SK-N-SH (cell line): ENCODE data around the gene CLEC9A. TPM values are rescaled to one million over a fixed set of nuclear protein-coding genes. Genes with fewer than 3 reads are reported as not detected.

Experiments used
- CTCF ChIA-PET: fragments of 300-600, 350-600 bp; formaldehyde crosslinking; extraction: SDS; loops from one replicate; lab custom pipeline; 2021; lab: Yijun Ruan, JAX
- POLR2A ChIA-PET: fragments of 350-600 bp; sonication (Branson Sonifier 250); formaldehyde crosslinking; extraction: SDS; loops from one replicate; lab custom pipeline; 2020; ENCODE audit warnings: antibody characterized with exemption, inconsistent platforms; lab: Yijun Ruan, JAX
- DNase-seq: peaks from one replicate; pipeline ENCODE4 v3.0.0; 2012
- H2AFZ ChIP-seq: fragments of 200-600 bp; sonication (generic); 2 replicates; pipeline ENCODE4 v1.8.1; 2016; ENCODE audit warnings: antibody characterized with exemption, mild to moderate bottlenecking, low read depth
- H3F3A ChIP-seq: fragments of 200-600 bp; sonication (generic); replicated peaks from 2 replicates; pipeline ENCODE3; 2016; ENCODE audit warnings: antibody characterized with exemption, mild to moderate bottlenecking; ENCODE audit not compliant: insufficient read depth
- H3K27ac ChIP-seq, 2 experiments: fragments of 200-500 bp in 1 of 2; fragments of 200-600 bp in 1 of 2; sonication (Bioruptor generic) in 1 of 2; sonication (generic), shearing (Covaris generic) in 1 of 2; 2 replicates each; pipeline versions ENCODE4 v1.5.1 to v1.6.1; 2014 to 2016; ENCODE audit warnings: low read depth in 2 of 2, inconsistent platforms in 1 of 2, low read length in 1 of 2, mild to moderate bottlenecking in 1 of 2, mixed read lengths in 1 of 2
- H3K27me3 ChIP-seq: fragments of 200-600 bp; sonication (generic), shearing (Covaris generic); 2 replicates; pipeline ENCODE4 v1.6.1; 2016; ENCODE audit warnings: mixed run types; ENCODE audit not compliant: insufficient read depth
- H3K36me3 ChIP-seq, 2 experiments: fragments of 200-500 bp in 1 of 2; fragments of 200-600 bp in 1 of 2; sonication (Bioruptor generic) in 1 of 2; sonication (generic) in 1 of 2; replicated peaks in 1 of 2; 2 replicates each; pipeline versions ENCODE3 to v1.5.1; 2014 to 2016; ENCODE audit warnings: low read length in 1 of 2, mild to moderate bottlenecking in 1 of 2; ENCODE audit not compliant: insufficient read depth in 2 of 2, control insufficient read depth in 1 of 2
- H3K4me1 ChIP-seq, 2 experiments: fragments of 200-500 bp in 1 of 2; fragments of 200-600 bp in 1 of 2; sonication (Bioruptor generic) in 1 of 2; sonication (generic), shearing (Covaris generic) in 1 of 2; 2 replicates each; pipeline versions ENCODE4 v1.5.1 to v1.6.1; 2014 to 2016; ENCODE audit warnings: low read depth in 1 of 2, low read length in 1 of 2, mixed run types in 1 of 2; ENCODE audit not compliant: insufficient read depth in 2 of 2, control insufficient read depth in 1 of 2
- H3K4me2 ChIP-seq: fragments of 200-600 bp; sonication (generic), shearing (Covaris generic); 2 replicates; pipeline ENCODE4 v1.6.1; 2017; ENCODE audit warnings: mixed run types
- H3K4me3 ChIP-seq, 2 experiments: fragments of 200-500 bp in 1 of 2; fragments of 200-600 bp in 1 of 2; sonication (Bioruptor generic) in 1 of 2; sonication (generic), shearing (Covaris generic) in 1 of 2; 2 replicates each; pipeline versions ENCODE4 v1.5.1 to v1.8.1; 2014 to 2016; ENCODE audit warnings: low read depth in 2 of 2, inconsistent platforms in 1 of 2, low read length in 1 of 2, mild to moderate bottlenecking in 1 of 2, mixed read lengths in 1 of 2, moderate library complexity in 1 of 2
- H3K79me2 ChIP-seq: fragments of 200-600 bp; sonication (generic); 2 replicates; pipeline ENCODE4 v1.8.1; 2017; ENCODE audit warnings: mild to moderate bottlenecking; ENCODE audit not compliant: insufficient read depth
- H3K9ac ChIP-seq: fragments of 200-600 bp; sonication (generic); 2 replicates; pipeline ENCODE4 v1.6.1; 2017; ENCODE audit warnings: mixed run types
- H3K9me2 ChIP-seq: fragments of 200-600 bp; sonication (generic); 2 replicates; pipeline ENCODE4 v1.6.1; 2017; ENCODE audit warnings: mixed run types
- H3K9me3 ChIP-seq: fragments of 200-600 bp; sonication (generic); 2 replicates; pipeline ENCODE4 v1.6.1; 2017; ENCODE audit warnings: mixed run types, mild to moderate bottlenecking, moderate library complexity
- H4K20me1 ChIP-seq: fragments of 200-600 bp; sonication (generic); 2 replicates; pipeline ENCODE4 v1.6.1; 2017; ENCODE audit warnings: mild to moderate bottlenecking, mixed run types; ENCODE audit not compliant: insufficient read depth
- ELF1 ChIP-seq: IDR thresholded peaks from 2 replicates; pipeline ENCODE4 v1.4.0; 2012
- FOSL2 ChIP-seq: IDR thresholded peaks from 2 replicates; pipeline ENCODE4 v1.4.0; 2012; ENCODE audit warnings: low read depth, mild to moderate bottlenecking, moderate library complexity, borderline replicate concordance
- MEF2A ChIP-seq: IDR thresholded peaks from 2 replicates; pipeline ENCODE4 v1.4.0; 2012; ENCODE audit warnings: low read depth, borderline replicate concordance
- MXI1 ChIP-seq: IDR thresholded peaks from 2 replicates; pipeline ENCODE4 v1.6.1; 2012; ENCODE audit warnings: mild to moderate bottlenecking, low read depth, low read length, improper control_type of control experiment
- NFIC ChIP-seq: IDR thresholded peaks from 2 replicates; pipeline ENCODE4 v1.4.0; 2012; ENCODE audit warnings: borderline replicate concordance
- NRF1 ChIP-seq: IDR thresholded peaks from 2 replicates; pipeline ENCODE4 v1.6.1; 2012; ENCODE audit warnings: low read depth, mild to moderate bottlenecking, low read length
- RAD21 ChIP-seq: IDR thresholded peaks from 2 replicates; pipeline ENCODE4 v1.6.1; 2012; ENCODE audit warnings: mild to moderate bottlenecking, low read length
- RFX5 ChIP-seq: IDR thresholded peaks from 2 replicates; pipeline ENCODE4 v1.6.1; 2012; ENCODE audit warnings: mild to moderate bottlenecking, improper control_type of control experiment, low read length
- SIN3A ChIP-seq: IDR thresholded peaks from 2 replicates; pipeline ENCODE4 v1.6.1; 2012; ENCODE audit warnings: low read depth, mild to moderate bottlenecking, low read length, moderate library complexity, borderline replicate concordance
- WGBS: methylation state at CpG from one replicate; pipeline ENCODE4 v1.1.6; 2017; ENCODE audit warnings: low lambda C conversion rate; 5-methylcytosine and 5-hydroxymethylcytosine counted together
- polyA plus RNA-seq, 3 experiments: library from polyadenylated mRNA; depleted of rRNA; stranded (reverse); fragments of >200 nt; gene quantifications; 2 replicates each; pipeline ENCODE4 v1.2.3, GENCODE V29; 2012
- TF ChIP-seq, protein P1 (sequence below): IDR thresholded peaks from 2 replicates; pipeline ENCODE4 v1.6.1; 2012; ENCODE audit warnings: mild to moderate bottlenecking, low read depth, low read length, moderate library complexity
- TF ChIP-seq, protein P2 (sequence below): fragments of 150-350 bp; IDR thresholded peaks from 2 replicates; pipeline ENCODE4 v1.6.1; 2016; ENCODE audit warnings: mild to moderate bottlenecking, low read depth, low read length
- TF ChIP-seq, protein P3 (sequence below): IDR thresholded peaks from 2 replicates; pipeline ENCODE4; 2012

The CLEC9A gene
- polyA plus RNA-seq, 1 of the 3 experiments (the other 2 are of a cell fraction), result not detected

DNA sequence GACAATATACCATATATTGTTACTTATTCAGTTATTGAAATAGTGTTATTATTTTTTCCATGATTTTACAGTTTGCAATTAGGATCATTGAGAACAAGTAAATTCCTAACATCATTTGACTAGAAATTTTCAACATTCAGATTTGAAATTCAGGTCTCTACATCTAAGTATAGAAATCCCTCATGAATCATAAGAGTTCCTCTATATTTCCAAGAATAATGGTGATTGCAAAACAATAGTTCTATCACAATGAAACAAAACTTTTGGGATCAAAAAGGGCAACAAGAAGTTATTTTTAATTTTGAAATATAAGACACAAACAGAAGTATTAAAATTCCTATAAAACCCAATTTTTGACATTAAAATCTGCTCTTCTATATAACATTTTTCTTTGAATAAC is 57.5 kb downstream of the CLEC9A start:
- H3K4me1 ChIP-seq, result no peaks in the 10 kb centered on the region
- no peak overlapping the region for H2AFZ ChIP-seq
- H4K20me1 ChIP-seq, result no peaks in the 10 kb centered on the region
- H3K9ac ChIP-seq, result no peak overlapping the region
- H3K36me3 ChIP-seq, result no peaks in the 10 kb centered on the region
- no peaks in the 10 kb centered on the region for H3K9me2 ChIP-seq
- no peak for DNase-seq
- no peaks in the 10 kb centered on the region for H3F3A ChIP-seq
- ChIA-PET CTCF (no interaction called here), POLR2A (no interaction called here)
- H3K27me3 ChIP-seq, result 0 out of 2 replicates have a peak, but pooled peaks cover 4% of the 10 kb centered on the region
- no peak for TF ChIP-seq MXI1
- no peak for TF ChIP-seq FOSL2
- no peak for TF ChIP-seq NRF1
- TF ChIP-seq, protein P1, sequence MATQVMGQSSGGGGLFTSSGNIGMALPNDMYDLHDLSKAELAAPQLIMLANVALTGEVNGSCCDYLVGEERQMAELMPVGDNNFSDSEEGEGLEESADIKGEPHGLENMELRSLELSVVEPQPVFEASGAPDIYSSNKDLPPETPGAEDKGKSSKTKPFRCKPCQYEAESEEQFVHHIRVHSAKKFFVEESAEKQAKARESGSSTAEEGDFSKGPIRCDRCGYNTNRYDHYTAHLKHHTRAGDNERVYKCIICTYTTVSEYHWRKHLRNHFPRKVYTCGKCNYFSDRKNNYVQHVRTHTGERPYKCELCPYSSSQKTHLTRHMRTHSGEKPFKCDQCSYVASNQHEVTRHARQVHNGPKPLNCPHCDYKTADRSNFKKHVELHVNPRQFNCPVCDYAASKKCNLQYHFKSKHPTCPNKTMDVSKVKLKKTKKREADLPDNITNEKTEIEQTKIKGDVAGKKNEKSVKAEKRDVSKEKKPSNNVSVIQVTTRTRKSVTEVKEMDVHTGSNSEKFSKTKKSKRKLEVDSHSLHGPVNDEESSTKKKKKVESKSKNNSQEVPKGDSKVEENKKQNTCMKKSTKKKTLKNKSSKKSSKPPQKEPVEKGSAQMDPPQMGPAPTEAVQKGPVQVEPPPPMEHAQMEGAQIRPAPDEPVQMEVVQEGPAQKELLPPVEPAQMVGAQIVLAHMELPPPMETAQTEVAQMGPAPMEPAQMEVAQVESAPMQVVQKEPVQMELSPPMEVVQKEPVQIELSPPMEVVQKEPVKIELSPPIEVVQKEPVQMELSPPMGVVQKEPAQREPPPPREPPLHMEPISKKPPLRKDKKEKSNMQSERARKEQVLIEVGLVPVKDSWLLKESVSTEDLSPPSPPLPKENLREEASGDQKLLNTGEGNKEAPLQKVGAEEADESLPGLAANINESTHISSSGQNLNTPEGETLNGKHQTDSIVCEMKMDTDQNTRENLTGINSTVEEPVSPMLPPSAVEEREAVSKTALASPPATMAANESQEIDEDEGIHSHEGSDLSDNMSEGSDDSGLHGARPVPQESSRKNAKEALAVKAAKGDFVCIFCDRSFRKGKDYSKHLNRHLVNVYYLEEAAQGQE, result no peak
- H3K27ac ChIP-seq, result no peak overlapping the region
- H3K79me2 ChIP-seq, result no peaks in the 10 kb centered on the region
- no peak overlapping the region for H3K4me3 ChIP-seq
- no peak overlapping the region for H3K4me2 ChIP-seq
- no peaks in the 10 kb centered on the region for H3K9me3 ChIP-seq

DNA sequence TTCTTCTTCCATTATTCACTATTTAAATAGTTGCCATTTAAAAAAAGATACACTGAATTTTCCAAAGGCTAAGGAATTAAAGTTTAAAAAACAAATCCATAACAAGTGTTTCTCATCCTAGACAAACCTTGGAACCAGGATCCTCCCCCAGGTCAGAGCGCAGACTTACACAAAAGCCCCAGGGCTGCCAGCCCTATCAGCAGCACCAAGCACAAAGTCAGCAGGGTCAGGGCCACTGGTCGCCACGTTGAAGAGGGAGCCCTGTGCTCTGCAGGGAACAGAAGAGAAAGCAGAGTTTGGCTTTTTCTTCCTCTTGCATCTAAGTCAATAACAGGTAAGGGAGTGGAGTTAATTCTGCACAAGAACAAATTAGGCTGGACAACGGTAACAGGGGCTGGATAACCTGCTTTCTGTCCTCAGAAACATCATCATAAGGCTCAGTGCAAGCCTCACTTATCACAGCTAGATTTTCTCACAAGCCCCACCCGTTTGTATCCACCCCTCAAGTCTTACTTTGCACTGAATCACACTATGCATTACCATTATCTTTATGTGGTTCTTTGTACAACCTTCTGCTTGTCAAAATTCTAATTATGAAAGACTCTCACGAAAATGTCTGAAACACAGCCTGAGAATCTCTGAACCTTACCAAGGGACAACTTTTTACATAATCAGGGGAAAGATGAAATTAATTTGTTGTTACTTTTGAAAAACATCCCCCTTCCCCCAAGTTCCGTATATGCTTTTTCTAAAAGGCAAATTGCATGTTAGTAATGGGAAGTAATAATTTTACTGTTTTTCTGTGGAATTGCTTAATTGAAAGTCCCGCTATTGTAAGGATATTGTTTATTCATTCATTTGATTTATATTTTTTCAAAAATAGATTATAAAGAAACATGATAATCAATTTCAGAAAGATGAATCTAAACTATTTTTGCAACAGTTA is 58.7 kb downstream of the CLEC9A start:
- no peak overlapping the region for H2AFZ ChIP-seq
- H3K36me3 ChIP-seq, result no peaks in the 10 kb centered on the region
- no peaks in the 10 kb centered on the region for H3K9me3 ChIP-seq
- no peaks in the 10 kb centered on the region for H4K20me1 ChIP-seq
- no peaks in the 10 kb centered on the region for H3K9me2 ChIP-seq
- CTCF ChIA-PET, result no interaction called here
- H3K4me2 ChIP-seq, result peak overlapping the region; percentile 37; the same call in 1 of the 2 replicates
- no peaks in the 10 kb centered on the region for H3K79me2 ChIP-seq
- TF ChIP-seq ELF1, result no peak
- no peak for TF ChIP-seq RAD21
- TF ChIP-seq SIN3A, result no peak
- no peak for TF ChIP-seq RFX5
- no peak for TF ChIP-seq NFIC
- no peak for TF ChIP-seq FOSL2
- no peak for TF ChIP-seq MEF2A
- TF ChIP-seq, protein P2, sequence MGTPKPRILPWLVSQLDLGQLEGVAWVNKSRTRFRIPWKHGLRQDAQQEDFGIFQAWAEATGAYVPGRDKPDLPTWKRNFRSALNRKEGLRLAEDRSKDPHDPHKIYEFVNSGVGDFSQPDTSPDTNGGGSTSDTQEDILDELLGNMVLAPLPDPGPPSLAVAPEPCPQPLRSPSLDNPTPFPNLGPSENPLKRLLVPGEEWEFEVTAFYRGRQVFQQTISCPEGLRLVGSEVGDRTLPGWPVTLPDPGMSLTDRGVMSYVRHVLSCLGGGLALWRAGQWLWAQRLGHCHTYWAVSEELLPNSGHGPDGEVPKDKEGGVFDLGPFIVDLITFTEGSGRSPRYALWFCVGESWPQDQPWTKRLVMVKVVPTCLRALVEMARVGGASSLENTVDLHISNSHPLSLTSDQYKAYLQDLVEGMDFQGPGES, result no peak
- TF ChIP-seq, protein P3, sequence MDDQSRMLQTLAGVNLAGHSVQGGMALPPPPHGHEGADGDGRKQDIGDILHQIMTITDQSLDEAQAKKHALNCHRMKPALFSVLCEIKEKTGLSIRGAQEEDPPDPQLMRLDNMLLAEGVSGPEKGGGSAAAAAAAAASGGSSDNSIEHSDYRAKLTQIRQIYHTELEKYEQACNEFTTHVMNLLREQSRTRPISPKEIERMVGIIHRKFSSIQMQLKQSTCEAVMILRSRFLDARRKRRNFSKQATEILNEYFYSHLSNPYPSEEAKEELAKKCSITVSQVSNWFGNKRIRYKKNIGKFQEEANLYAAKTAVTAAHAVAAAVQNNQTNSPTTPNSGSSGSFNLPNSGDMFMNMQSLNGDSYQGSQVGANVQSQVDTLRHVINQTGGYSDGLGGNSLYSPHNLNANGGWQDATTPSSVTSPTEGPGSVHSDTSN, result no peak
- H3K9ac ChIP-seq, result no peak overlapping the region
- 0 out of 2 replicates have a peak, but pooled peaks cover 4% of the 10 kb centered on the region for H3K27me3 ChIP-seq
- no peak overlapping the region for H3K4me3 ChIP-seq
- DNase-seq, result no peak
- POLR2A ChIA-PET, result no interaction called here
- no peak overlapping the region for H3K27ac ChIP-seq
- WGBS, result 7% methylated on average over 8 of the region's 8 CpGs
- H3K4me1 ChIP-seq, result no peaks in the 10 kb centered on the region
- no peaks in the 10 kb centered on the region for H3F3A ChIP-seq
